ENCODE measurements around the gene CELF5.
"Not testable (repeated sequence)": the region's sequence is repeated elsewhere in the genome, so short reads cannot be mapped to it uniquely, and the experiment has no call there.

The CELF5 gene

GRCh38 chr19:3207461-3208242 is 16.8 kb upstream of the CELF5 start:
- no peak for DNase-seq (ENCODE audit: low read depth)

GRCh38 chr19:3208317-3209207 is 15.9 kb upstream of the CELF5 start:
- no peak for DNase-seq (ENCODE audit: low read depth)

GRCh38 chr19:3210347-3211017 is 14.0 kb upstream of the CELF5 start:
- DNase-seq (ENCODE audit: low read depth): no peak

GRCh38 chr19:3211191-3211590 is 13.3 kb upstream of the CELF5 start:
- no peak for DNase-seq (ENCODE audit: low read depth)

- no peak for DNase-seq (ENCODE audit: low read depth)
These were observed 11.3 kb upstream of the CELF5 start for GRCh38 chr19:3213159-3213558.

- DNase-seq (ENCODE audit: low read depth): no peak
These were observed 7.6 kb upstream of the CELF5 start for GRCh38 chr19:3216874-3217273.

- DNase-seq (ENCODE audit: low read depth): no peak
These were observed 3.9 kb upstream of the CELF5 start for GRCh38 chr19:3220576-3220975.

- DNase-seq (ENCODE audit: low read depth): not testable (repeated sequence)
These were observed 2.9 kb upstream of the CELF5 start for GRCh38 chr19:3221576-3221975.

- DNase-seq (ENCODE audit: low read depth): no peak
These were observed 1.8 kb upstream of the CELF5 start for GRCh38 chr19:3222709-3223108.

GRCh38 chr19:3225169-3225485 is 666 bp downstream of the CELF5 start:
- DNase-seq (ENCODE audit: low read depth): no peak

- DNase-seq (ENCODE audit: low read depth): no peak
These were observed 1.2 kb downstream of the CELF5 start for GRCh38 chr19:3225677-3226093.

GRCh38 chr19:3227054-3227626 is 2.7 kb downstream of the CELF5 start:
- DNase-seq (ENCODE audit: low read depth): no peak

- no peak for DNase-seq (ENCODE audit: low read depth)
These were observed 4.9 kb downstream of the CELF5 start for GRCh38 chr19:3229346-3229743.

- DNase-seq (ENCODE audit: low read depth): no peak
These were observed 5.5 kb downstream of the CELF5 start for GRCh38 chr19:3229888-3230496.

- no peak for DNase-seq (ENCODE audit: low read depth)
These were observed 6.8 kb downstream of the CELF5 start for GRCh38 chr19:3231288-3231687.

- no peak for DNase-seq (ENCODE audit: low read depth)
These were observed 8.7 kb downstream of the CELF5 start for GRCh38 chr19:3233116-3233515.

- DNase-seq (ENCODE audit: low read depth): no peak
These were observed 9.4 kb downstream of the CELF5 start for GRCh38 chr19:3233831-3234230.

- no peak for DNase-seq (ENCODE audit: low read depth)
These were observed 10.3 kb downstream of the CELF5 start for GRCh38 chr19:3234800-3235199.

GRCh38 chr19:3235604-3236003 is 11.1 kb downstream of the CELF5 start:
- DNase-seq (ENCODE audit: low read depth): not testable (repeated sequence)

GRCh38 chr19:3236272-3236671 is 11.8 kb downstream of the CELF5 start:
- no peak for DNase-seq (ENCODE audit: low read depth)

- no peak for DNase-seq (ENCODE audit: low read depth)
These were observed 13.7 kb downstream of the CELF5 start for GRCh38 chr19:3238066-3238561.

- no peak for DNase-seq (ENCODE audit: low read depth)
These were observed 14.9 kb downstream of the CELF5 start for GRCh38 chr19:3239367-3239766.

All from non-pigmented ciliary epithelial cell (primary cell).